CD14-positive monocyte (primary cell): Measurements from ENCODE around the gene QSOX1. TPM values are rescaled to one million over a fixed set of nuclear protein-coding genes. Genes with fewer than 3 reads are reported as not detected.

Source experiments
- DNase-seq, 3 donors: peaks; one replicate each; pipeline ENCODE4 v3.0.0-alpha.2; 2011 to 2022
- H2AFZ ChIP-seq: 2 replicates; pipeline ENCODE4 v1.6.0; 2012; ENCODE audit warnings: mild to moderate bottlenecking, low read depth, low read length, inconsistent platforms; ENCODE audit not compliant: insufficient read depth, poor library complexity, severe bottlenecking
- H3K27ac ChIP-seq, 2 donors: 1 replicate in 1 of 2; 2 replicates in 1 of 2; pipeline ENCODE4 v1.5.1; 2012 to 2013; ENCODE audit warnings: low read length in 2 of 2, control low read depth in 1 of 2, inconsistent platforms in 1 of 2, low read depth in 1 of 2, mild to moderate bottlenecking in 1 of 2
- H3K27me3 ChIP-seq, 2 donors: one replicate each; pipeline versions ENCODE4 v1.6.0 to v1.6.1; 2011 to 2013; ENCODE audit warnings: low read length in 2 of 2; ENCODE audit not compliant: control insufficient read depth in 2 of 2, insufficient read depth in 2 of 2
- H3K36me3 ChIP-seq, 2 donors: replicated peaks in 1 of 2; 1 replicate in 1 of 2; 2 replicates in 1 of 2; pipeline versions ENCODE4 v1.5.1 to v1.6.1; 2012 to 2013; ENCODE audit warnings: low read length in 2 of 2, control low read depth in 1 of 2, inconsistent platforms in 1 of 2, mild to moderate bottlenecking in 1 of 2; ENCODE audit not compliant: insufficient read depth in 2 of 2, control insufficient read depth in 1 of 2
- H3K4me1 ChIP-seq, 2 donors: 1 replicate in 1 of 2; 2 replicates in 1 of 2; pipeline versions ENCODE4 v1.5.1 to v1.6.1; 2012 to 2013; ENCODE audit warnings: low read length in 2 of 2, control low read depth in 1 of 2, inconsistent platforms in 1 of 2, mild to moderate bottlenecking in 1 of 2, moderate library complexity in 1 of 2; ENCODE audit not compliant: insufficient read depth in 2 of 2, control insufficient read depth in 1 of 2
- H3K4me2 ChIP-seq: replicated peaks from 2 replicates; pipeline ENCODE3; 2012; ENCODE audit warnings: low read length, moderate library complexity, mild to moderate bottlenecking; ENCODE audit not compliant: poor library complexity, severe bottlenecking; ENCODE audit errors: extremely low read depth
- H3K4me3 ChIP-seq, 3 experiments: fragments of 200-600 bp in 1 of 3; sonication (generic) in 1 of 3; replicated peaks in 1 of 3; 1 replicate in 2 of 3; 2 replicates in 1 of 3; pipeline ENCODE4 v1.5.1; 2011 to 2013; ENCODE audit warnings: low read length in 3 of 3, mild to moderate bottlenecking in 3 of 3, control low read depth in 2 of 3, low read depth in 2 of 3, inconsistent platforms in 1 of 3, moderate library complexity in 1 of 3
- H3K79me2 ChIP-seq: 2 replicates; pipeline ENCODE4 v1.6.0; 2012; ENCODE audit warnings: mild to moderate bottlenecking, control low read depth, inconsistent platforms, low read length, moderate library complexity; ENCODE audit not compliant: insufficient read depth
- H3K9ac ChIP-seq: 2 replicates; pipeline ENCODE4 v1.6.0; 2017; ENCODE audit warnings: low read length, mild to moderate bottlenecking; ENCODE audit not compliant: insufficient read depth, poor library complexity, severe bottlenecking
- H3K9me3 ChIP-seq, 2 donors: replicated peaks in 1 of 2; 1 replicate in 1 of 2; 2 replicates in 1 of 2; pipeline versions ENCODE4 v1.5.1 to v1.6.1; 2012 to 2013; ENCODE audit warnings: low read length in 2 of 2, control low read depth in 1 of 2; ENCODE audit not compliant: control insufficient read depth in 1 of 2, insufficient read depth in 1 of 2
- H4K20me1 ChIP-seq: 2 replicates; pipeline ENCODE4 v1.6.0; 2012; ENCODE audit warnings: mild to moderate bottlenecking, low read length, control low read depth, moderate library complexity; ENCODE audit not compliant: insufficient read depth
- H3K27ac Mint-ChIP-seq, 7 donors: one replicate each; pipeline ENCODE4 v1.8.0; 2020; ENCODE audit warnings: mild to moderate bottlenecking in 7 of 7, mixed read lengths in 7 of 7, moderate library complexity in 6 of 7, inconsistent platforms in 2 of 7
- H3K27me3 Mint-ChIP-seq, 3 donors: one replicate each; pipeline ENCODE4 v1.8.0; 2021 to 2022; ENCODE audit warnings: low read depth in 3 of 3, mild to moderate bottlenecking in 3 of 3, mixed read lengths in 3 of 3, moderate library complexity in 3 of 3, inconsistent platforms in 1 of 3
- H3K36me3 Mint-ChIP-seq, 2 donors: one replicate each; pipeline ENCODE4 v1.8.0; 2020; ENCODE audit warnings: mixed read lengths in 2 of 2, inconsistent platforms in 1 of 2, mild to moderate bottlenecking in 1 of 2
- H3K4me1 Mint-ChIP-seq: one replicate; pipeline ENCODE4 v1.8.0; 2020; ENCODE audit warnings: mild to moderate bottlenecking, mixed read lengths
- H3K4me3 Mint-ChIP-seq, 2 donors: one replicate each; pipeline ENCODE4 v1.8.0; 2020; ENCODE audit warnings: mild to moderate bottlenecking in 2 of 2, mixed read lengths in 2 of 2, moderate library complexity in 1 of 2
- H3K9me3 Mint-ChIP-seq, 7 donors: one replicate each; pipeline ENCODE4 v1.8.0; 2020 to 2022; ENCODE audit warnings: mixed read lengths in 7 of 7, mild to moderate bottlenecking in 6 of 7, moderate library complexity in 6 of 7, inconsistent platforms in 2 of 7
- WGBS: methylation state at CpG from one replicate; pipeline ENCODE4 v1.1.5; 2013; ENCODE audit warnings: missing lambda C conversion rate; ENCODE audit not compliant: insufficient coverage; 5-methylcytosine and 5-hydroxymethylcytosine counted together
- intact Hi-C, 2 donors: fragments of 100-400 bp; cut with micrococcal nuclease; formaldehyde crosslinking; loops; one replicate each; pipeline versions ENCODE4 v1.15.0 to v1.15.1; 2023
- polyA plus RNA-seq, 3 donors: library from polyadenylated mRNA; depleted of rRNA in 1 of 3; unstranded in 2 of 3; stranded (reverse) in 1 of 3; fragments of 300-500 nt in 2 of 3; fragments of >200 nt in 1 of 3; fragmentation: Illumina TruSeq in 2 of 3; gene quantifications; 1 replicate in 2 of 3; 2 replicates in 1 of 3; pipeline ENCODE4 v1.2.3, GENCODE V29; 2012 to 2021
- TF ChIP-seq, protein P1 (sequence below): fragments of 200-600 bp; IDR thresholded peaks from one replicate; pipeline ENCODE4 v1.8.0; 2022; ENCODE audit warnings: antibody characterized with exemption, mild to moderate bottlenecking

Gene QSOX1
- polyA plus RNA-seq, 3 donors = 34.5 to 86.5 (median 35.8) TPM

DNA sequence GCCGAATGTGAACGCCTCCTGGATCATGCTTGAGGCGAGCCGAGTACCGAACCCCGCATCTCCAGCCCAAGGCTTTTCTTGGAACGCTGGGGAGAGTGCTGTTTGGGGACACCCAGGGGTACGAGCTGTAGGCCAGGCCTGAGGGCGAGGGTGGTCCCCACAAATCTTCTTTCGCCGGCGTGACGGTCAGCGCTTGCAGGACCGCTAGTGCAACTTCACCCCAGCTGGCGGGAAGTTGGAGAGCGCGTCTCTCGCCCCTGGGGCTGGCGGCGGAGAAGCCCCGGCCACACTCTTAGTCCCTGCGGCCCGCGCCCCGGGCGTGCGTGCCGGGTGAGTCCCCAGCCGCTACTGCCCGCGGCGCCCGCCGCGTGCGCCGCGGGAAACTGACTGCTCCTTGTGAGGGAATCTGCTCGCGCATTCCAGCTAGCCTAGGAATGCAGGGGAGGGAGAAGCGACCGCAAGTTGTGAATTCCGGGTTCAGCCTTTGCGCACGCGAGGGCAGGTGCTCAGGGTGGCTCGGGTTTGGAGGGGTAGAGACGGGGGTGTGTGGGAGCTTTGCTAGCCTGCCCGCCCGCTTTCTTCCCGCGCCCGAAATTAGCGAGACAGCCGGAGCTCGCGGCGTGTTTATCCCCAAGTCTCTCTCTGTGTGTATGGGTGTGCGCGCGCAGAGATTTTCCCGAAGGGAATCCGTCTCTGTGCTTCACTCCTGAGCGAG lies 76.3 kb downstream of the QSOX1 start:
- no peak overlapping the region for H3K27ac Mint-ChIP-seq
- H3K4me3 Mint-ChIP-seq = peak overlapping the region; percentile 80 to 92
- TF ChIP-seq, protein P1, sequence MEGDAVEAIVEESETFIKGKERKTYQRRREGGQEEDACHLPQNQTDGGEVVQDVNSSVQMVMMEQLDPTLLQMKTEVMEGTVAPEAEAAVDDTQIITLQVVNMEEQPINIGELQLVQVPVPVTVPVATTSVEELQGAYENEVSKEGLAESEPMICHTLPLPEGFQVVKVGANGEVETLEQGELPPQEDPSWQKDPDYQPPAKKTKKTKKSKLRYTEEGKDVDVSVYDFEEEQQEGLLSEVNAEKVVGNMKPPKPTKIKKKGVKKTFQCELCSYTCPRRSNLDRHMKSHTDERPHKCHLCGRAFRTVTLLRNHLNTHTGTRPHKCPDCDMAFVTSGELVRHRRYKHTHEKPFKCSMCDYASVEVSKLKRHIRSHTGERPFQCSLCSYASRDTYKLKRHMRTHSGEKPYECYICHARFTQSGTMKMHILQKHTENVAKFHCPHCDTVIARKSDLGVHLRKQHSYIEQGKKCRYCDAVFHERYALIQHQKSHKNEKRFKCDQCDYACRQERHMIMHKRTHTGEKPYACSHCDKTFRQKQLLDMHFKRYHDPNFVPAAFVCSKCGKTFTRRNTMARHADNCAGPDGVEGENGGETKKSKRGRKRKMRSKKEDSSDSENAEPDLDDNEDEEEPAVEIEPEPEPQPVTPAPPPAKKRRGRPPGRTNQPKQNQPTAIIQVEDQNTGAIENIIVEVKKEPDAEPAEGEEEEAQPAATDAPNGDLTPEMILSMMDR = no peak
- H4K20me1 ChIP-seq = no peaks in the 10 kb centered on the region
- H3K4me1 ChIP-seq = peaks cover 50 to 66% of the 10 kb centered on the region in 2 donors
- peaks cover 0 to 48% (median 16%) of the 10 kb centered on the region in 7 donors for H3K9me3 Mint-ChIP-seq
- WGBS = under 1% methylated on average over 65 of the region's 65 CpGs
- peak overlapping the region; percentile 77 for H2AFZ ChIP-seq
- intact Hi-C loops = no loop called here
- peaks cover 62% of the 10 kb centered on the region for H3K4me1 Mint-ChIP-seq
- H3K9me3 ChIP-seq = peaks cover 2 to 39% of the 10 kb centered on the region in 2 donors
- H3K9ac ChIP-seq = peak overlapping the region; percentile 40
- peak overlapping the region; percentile 49 to 81 (median 51) for H3K4me3 ChIP-seq
- H3K27me3 Mint-ChIP-seq = peaks cover 87 to 97% (median 88%) of the 10 kb centered on the region in 3 donors
- H3K27ac ChIP-seq = no peak overlapping the region
- peaks cover 79 to 93% of the 10 kb centered on the region in 2 donors for H3K27me3 ChIP-seq
- no peaks in the 10 kb centered on the region for H3K36me3 ChIP-seq
- H3K36me3 Mint-ChIP-seq = peaks cover 8% of the 10 kb centered on the region in 2 donors
- peak overlapping the region; percentile 96 for H3K4me2 ChIP-seq
- H3K79me2 ChIP-seq = no peaks in the 10 kb centered on the region
- DNase-seq = peak in 1 of 3 donors; percentile 24

DNA sequence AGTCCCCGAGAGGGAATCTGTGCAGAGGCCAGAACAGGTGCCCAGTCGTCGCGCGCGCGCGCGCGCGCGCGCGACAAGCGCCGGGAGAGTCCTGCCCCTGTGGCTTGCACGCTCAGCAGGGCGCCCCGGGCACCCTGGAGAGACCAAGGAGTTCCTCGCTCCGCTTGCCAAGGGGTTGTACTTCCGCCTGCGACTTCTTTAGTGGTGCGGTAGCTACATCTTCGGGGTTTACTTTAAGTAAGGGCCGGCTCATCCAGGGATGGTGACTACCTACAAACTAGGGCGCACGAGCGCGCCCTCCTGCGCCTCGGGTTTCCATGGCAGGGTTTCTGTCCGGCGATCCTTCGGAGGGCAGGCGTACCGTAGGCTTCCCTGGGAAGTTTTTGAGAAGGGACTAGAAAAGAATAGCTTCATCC lies 76.8 kb downstream of the QSOX1 start:
- Histone ChIP-seq H3K4me3 (peak overlapping the region; percentile 49 to 81 (median 51)), H3K9me3 (peaks cover 2 to 38% of the 10 kb centered on the region in 2 donors), H3K4me1 (peaks cover 50 to 66% of the 10 kb centered on the region in 2 donors), H3K27me3 (peaks cover 79 to 93% of the 10 kb centered on the region in 2 donors), H3K36me3 (no peaks in the 10 kb centered on the region), H3K9ac (no peak overlapping the region), H2AFZ (peak overlapping the region; percentile 77), H4K20me1 (no peaks in the 10 kb centered on the region), H3K4me2 (peak overlapping the region; percentile 96), H3K79me2 (no peaks in the 10 kb centered on the region), H3K27ac (no peak overlapping the region)
- H3K4me3 Mint-ChIP-seq = peak overlapping the region; percentile 80 to 92
- H3K27me3 Mint-ChIP-seq = peaks cover 88 to 97% (median 89%) of the 10 kb centered on the region in 3 donors
- TF ChIP-seq, protein P1 = no peak
- peaks cover 8 to 11% of the 10 kb centered on the region in 2 donors for H3K36me3 Mint-ChIP-seq
- under 1% methylated on average over 37 of the region's 37 CpGs for WGBS
- H3K4me1 Mint-ChIP-seq = peaks cover 67% of the 10 kb centered on the region
- intact Hi-C loops = no loop called here
- peak overlapping the region in 2 of 7 donors; percentile 1 to 58 for H3K27ac Mint-ChIP-seq
- DNase-seq = peak in 2 of 3 donors; percentile 47 to 62
- H3K9me3 Mint-ChIP-seq = peaks cover 0 to 50% (median 18%) of the 10 kb centered on the region in 7 donors
